OCI-LY3 (cell line): ENCODE data around the gene MCM3AP.

Experiments used
- EZH2phosphoT487 ChIP-seq: fragments of 200-600 bp; shearing (Covaris generic); IDR thresholded peaks from 2 replicates; pipeline ENCODE4 v1.6.1; 2018; ENCODE audit warnings: antibody characterized with exemption, mixed run types, low read depth
- TF ChIP-seq, protein P1 (sequence below): fragments of 200-600, 300-600 bp; sonication (generic); IDR thresholded peaks from 2 replicates; pipeline ENCODE4 v1.5.1; 2014; ENCODE audit warnings: antibody characterized with exemption, low read length, low read depth

DNA sequence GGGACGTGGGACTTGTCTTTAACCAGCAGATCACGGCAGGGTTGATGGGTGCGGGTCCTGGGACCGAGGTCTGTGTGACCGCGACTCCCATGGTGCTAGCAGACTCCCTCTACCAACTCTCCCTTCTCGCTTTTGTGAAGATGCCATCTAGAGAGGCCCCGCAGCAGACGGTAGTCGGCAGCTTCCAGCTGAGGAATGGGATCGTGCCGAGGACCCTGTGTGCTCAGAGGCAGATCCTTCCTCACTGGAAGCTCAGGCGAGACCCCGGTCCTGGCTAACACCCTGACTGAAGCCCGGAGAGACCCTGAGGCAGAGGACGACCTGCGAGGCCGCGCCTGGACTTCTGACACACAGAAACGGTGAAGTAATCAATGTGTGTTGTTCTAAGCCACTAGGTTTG lies 88.7 kb downstream of the MCM3AP start:
- TF ChIP-seq, protein P1, sequence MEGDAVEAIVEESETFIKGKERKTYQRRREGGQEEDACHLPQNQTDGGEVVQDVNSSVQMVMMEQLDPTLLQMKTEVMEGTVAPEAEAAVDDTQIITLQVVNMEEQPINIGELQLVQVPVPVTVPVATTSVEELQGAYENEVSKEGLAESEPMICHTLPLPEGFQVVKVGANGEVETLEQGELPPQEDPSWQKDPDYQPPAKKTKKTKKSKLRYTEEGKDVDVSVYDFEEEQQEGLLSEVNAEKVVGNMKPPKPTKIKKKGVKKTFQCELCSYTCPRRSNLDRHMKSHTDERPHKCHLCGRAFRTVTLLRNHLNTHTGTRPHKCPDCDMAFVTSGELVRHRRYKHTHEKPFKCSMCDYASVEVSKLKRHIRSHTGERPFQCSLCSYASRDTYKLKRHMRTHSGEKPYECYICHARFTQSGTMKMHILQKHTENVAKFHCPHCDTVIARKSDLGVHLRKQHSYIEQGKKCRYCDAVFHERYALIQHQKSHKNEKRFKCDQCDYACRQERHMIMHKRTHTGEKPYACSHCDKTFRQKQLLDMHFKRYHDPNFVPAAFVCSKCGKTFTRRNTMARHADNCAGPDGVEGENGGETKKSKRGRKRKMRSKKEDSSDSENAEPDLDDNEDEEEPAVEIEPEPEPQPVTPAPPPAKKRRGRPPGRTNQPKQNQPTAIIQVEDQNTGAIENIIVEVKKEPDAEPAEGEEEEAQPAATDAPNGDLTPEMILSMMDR, result no peak
- TF ChIP-seq EZH2phosphoT487, result no peak
